ENCODE results near the gene RBMS1. TPM values are rescaled to one million over a fixed set of nuclear protein-coding genes. Genes with fewer than 3 reads are reported as not detected.

RBMS1 gene
- total RNA-seq, 1 donor from 2014 or later, result 92.6 TPM

GRCh38 chr2:160360089-160360757 is 133.4 kb downstream of the RBMS1 start:
- DNase-seq, result no peak

DNA sequence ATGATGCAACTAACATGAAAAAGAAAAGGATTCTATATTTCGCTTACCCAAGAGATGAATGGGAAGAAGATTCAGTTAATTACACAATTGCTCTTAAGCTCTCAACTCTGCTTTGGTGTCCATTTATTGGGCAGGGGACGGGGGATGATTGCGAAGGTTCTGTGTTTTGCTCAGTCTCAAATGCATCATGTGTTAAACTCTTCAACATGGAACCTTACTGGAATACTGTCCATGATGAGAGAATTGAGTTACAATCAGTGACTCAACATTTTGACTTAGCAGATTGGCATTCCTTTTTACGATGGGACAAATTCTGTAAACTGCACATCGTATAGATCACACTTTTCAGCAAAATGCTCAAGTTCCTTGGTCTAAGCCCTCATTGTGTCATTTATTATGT is 135.6 kb downstream of the RBMS1 start:
- no peak for DNase-seq

DNA sequence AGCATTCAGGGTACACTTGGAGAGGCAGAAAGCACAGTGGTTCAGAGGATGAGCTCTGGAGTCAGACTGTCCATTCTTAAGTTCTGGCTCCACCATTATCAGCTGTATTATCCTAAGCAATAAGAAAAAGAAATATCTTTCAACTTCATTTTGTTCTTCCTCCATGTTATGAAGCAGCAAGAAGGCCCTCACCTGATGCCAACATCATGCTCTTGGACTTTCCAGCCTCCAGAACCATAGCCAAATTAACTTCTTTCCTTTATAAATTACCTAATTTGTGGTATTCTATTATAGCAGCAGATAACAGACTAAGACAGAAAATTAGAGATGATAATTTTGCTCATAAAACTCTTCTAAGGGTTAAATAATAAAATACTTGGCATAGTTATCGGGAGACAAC is 137.1 kb downstream of the RBMS1 start:
- DNase-seq, result no peak

DNA sequence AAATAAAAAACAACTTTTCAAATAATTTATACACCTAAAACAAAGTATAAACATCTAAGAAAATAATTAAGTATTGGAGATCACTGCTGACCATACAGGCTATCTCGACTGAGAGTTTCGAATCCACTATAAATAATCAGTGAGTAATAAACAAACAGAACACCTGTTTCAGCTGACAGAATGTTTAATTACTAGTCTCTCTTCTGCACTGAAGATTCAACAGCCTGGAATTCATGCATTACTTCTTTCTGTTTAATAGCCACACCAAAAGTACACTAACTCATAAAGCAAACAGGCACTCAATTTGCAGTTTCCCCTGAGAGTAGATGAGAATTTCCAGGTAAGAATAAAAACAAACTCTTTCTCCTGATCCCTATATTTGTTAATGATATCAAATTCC is 138.5 kb downstream of the RBMS1 start:
- DNase-seq, result no peak

DNA sequence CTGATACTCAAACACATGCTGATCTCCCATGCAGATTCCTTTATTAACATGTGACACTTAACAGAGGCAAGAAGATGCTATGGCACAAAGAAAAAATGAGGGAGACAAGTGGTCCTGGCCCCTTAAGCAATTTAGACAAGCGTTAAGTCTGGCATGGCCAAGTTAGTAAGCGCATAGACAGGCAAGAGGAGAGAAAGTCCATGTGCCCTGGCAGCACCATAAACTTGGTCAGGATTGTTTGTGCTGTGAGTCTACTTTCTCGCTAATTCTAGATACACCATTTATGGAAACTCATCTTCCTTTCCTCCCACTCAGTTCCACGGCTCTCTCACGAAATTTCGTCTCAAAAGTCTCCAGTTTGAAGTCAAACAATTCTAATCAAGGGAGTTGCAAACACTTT is 138.9 kb downstream of the RBMS1 start:
- DNase-seq, result no peak

DNA sequence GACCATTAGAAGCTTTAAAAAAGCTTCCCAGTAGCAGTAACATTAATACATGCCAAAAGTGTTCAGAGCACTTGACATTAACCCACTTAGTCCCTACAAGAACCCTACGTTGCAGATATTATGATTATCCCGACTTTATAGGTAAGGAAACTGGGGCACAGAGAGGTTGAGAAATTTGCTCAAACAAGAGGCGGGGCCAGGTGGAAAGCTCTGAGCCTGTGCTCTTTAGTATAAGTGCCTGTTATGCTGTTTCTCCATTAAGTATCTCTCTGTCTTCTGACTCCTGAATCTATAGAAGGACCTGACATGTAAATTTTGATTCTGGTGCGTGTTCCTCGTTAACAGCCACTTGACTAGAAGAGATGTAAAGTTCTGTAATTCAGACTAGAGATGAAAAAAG is 139.8 kb downstream of the RBMS1 start:
- no peak for DNase-seq

GRCh38 chr2:160353166-160353565 is 140.4 kb downstream of the RBMS1 start:
- peak; percentile 32 for DNase-seq

DNA sequence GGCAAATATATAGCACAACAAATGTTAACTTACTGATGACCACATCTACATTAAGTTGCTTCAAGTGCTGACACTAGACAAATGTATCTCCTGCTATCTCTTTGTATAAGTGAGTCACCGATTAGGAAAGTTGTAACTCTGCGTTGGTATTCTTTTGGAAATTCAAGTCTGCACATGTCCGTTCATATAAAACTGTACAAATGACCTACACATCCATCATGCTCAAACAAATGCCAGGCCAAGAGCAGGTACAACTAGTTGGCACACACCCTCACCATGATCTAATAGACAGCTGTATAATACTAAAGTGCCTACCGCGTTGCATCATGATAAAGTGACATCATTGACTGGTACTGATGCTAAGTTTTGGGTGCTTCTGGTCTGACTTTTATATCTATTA is 141.1 kb downstream of the RBMS1 start:
- no peak for DNase-seq

DNA sequence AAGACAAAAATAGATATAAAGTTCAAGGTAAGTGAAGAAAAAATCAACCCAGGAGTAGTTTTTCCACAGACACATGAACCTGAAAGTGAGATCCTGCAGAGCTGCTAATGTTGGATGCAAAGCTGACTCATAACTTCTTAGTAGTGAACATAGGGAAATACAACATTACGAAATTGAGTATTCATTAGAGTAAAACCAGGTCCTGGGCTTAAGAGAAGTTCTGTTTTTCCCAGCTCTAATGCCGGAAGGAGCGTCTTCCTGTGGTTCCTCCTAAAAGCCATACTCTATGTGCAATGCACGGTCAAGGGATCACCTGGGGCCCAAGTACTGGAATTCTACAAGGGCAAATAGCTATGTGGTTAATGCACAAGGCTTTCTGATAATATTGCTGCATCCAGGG is 141.7 kb downstream of the RBMS1 start:
- no peak for DNase-seq

DNA sequence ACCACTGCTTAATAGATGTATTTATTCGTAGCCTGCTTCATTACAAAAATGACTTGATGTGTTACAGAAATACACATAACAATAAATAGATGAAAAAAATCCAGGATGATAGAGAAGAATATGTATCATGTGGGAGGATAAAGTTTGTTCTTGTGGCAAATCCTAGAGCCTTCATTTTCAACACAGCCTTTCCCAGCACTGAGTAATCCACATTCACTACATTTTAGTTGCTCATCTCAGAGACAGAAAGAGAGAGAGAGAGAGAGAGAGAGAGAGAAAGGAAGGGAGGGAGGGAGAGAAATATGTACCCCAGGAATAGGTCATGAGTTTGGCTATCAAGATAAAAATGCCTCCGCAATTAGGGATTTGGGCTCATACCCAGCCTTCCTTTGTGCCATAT is 144.3 kb downstream of the RBMS1 start:
- no peak for DNase-seq

GRCh38 chr2:160347269-160347863 is 146.2 kb downstream of the RBMS1 start:
- DNase-seq, result no peak

DNA sequence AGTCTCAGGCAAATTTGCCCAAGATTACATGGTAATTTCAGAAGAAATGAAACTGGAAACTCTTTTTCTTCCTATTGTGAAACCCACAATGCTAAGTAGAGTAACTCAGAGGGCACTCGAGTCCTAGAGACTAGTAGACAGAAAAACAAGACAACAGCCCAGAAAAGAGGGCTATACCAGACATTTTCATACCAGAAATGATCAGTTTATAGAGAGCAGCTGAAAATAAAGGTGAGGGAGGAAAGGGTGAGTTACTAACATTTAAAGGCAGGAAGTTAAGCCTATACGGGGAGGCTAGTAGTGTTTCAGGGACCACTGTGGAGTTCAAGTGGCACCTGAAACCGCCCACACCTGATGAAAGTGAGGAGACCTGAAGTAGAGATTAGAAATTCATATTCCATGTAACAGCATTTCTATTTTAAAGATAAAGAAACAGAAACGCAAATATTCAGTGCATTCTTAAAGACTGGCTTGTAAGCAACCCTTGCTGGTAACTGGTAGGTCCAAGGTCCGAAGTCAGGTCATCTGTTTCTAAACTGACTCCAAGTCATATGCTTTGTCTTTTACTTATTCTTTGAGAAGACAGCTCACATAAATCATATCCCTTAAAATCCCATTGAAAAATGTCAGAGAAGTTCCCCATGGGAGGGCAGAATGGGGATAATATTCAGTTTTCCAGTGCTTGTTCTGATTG is 148.4 kb downstream of the RBMS1 start:
- DNase-seq, result no peak

DNA sequence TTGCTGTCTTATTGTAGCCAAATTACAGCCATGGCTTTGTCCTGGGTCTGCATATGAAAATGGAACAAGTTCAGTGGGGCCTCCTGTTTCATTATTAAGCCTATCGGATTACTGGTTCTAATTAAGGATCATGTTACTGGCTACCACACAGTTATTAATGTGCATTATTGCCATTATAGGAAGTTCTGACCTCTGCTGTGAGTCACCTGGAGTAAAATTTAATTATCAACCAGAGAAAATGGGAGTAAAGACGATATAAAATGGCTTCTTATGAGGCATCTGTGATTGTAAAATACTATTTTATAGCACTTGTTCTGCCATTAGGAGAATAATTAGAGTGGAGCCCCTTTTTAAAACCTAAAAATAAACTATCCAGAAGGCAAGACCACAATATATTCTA is 150.2 kb downstream of the RBMS1 start:
- DNase-seq, result no peak

- DNase-seq, result no peak
Observed at GRCh38 chr2:160339726-160340125, 153.9 kb downstream of the RBMS1 start.

- peak; percentile 74 for DNase-seq
Observed at GRCh38 chr2:160338901-160339685, 154.5 kb downstream of the RBMS1 start.

GRCh38 chr2:160337728-160338127 is 155.9 kb downstream of the RBMS1 start:
- no peak for DNase-seq

GRCh38 chr2:160336635-160337034 is 157.0 kb downstream of the RBMS1 start:
- peak; percentile 34 for DNase-seq

- no peak for DNase-seq
Observed at GRCh38 chr2:160336105-160336504, 157.5 kb downstream of the RBMS1 start.

- peak; percentile 50 for DNase-seq
Observed at GRCh38 chr2:160335441-160335840, 158.2 kb downstream of the RBMS1 start.

DNA sequence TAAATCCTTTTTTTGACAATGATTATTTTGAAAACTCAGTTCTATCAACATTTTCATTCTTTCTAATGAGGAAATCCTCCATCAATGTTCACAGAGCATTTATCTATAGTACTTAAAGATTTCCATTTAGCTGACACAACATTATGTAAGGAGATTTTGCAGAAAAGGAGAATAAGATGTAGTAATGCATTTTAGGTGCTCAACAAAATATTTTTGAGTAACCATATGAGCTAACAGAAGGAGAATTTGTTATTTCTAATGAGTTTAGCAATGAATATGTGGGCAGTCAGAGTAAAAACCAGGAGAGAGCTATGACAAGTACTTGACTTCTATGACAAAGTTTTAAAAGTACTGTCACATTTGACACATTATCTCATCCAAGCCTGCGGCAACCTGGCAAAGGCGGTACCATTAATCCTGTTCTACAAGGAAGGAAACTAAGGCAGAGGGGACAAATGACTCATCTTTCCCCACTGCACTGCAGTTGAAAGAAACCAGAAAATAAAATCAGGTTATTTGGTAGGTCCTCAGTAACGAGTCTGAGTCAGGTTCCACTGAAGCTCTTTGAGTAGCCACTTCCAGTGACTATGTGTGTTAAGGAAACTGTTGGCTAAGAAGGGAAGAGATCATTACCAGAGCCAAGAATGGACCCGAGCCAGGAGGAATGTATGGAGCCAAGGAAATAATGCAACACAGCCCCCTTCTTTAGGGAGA is 159.4 kb downstream of the RBMS1 start:
- DNase-seq, result peak; percentile 77

- no peak for DNase-seq
Observed at GRCh38 chr2:160333324-160334027, 160.1 kb downstream of the RBMS1 start.

GRCh38 chr2:160332318-160332717 is 161.3 kb downstream of the RBMS1 start:
- no peak for DNase-seq
